ENCODE measurements around the gene GIGYF2.

Gene GIGYF2

DNA sequence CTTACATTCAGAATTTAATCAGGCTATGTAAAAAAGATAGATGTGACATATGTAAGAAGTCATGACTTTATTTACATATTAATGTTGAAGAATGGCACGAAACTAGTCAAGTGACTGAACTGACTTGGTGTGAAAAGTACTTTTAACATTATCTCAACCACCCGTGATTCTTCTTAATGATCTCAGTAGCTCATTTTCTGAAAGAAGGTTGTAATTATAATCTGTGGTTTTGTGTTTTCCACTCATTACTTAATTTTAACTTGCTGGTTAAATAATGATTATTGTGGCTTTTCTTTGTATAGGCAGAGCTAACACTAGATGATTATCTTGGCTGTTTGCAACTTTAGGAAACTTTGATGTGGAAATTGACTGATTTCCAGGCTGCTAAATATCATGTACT lies 60.8 kb downstream of the GIGYF2 start:
- DNase-seq (ENCODE audit: low read depth in 2 of 2): no peak

GRCh38 chr2:232761301-232761907 lies 64.3 kb downstream of the GIGYF2 start:
- peak; percentile 9 to 14 for DNase-seq (ENCODE audit: low read depth in 2 of 2)

DNA sequence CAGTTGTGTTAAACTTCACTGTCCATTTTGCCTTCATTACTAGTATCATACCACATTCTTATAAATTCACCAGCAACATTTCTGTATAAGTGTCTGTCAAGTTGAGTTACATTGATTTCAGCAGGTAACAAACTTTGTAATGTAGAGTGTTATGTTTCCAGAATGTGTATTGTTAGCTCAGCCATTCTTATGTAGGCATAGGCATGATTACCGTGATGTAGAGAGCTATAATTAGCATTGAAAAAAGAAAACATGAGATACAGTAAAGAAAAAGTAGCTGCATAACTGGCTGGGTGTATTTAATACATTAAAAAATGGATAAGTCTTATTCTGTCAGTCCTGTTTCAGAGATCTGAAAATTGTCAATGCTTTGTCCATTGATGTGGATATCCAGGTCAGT lies 70.7 kb downstream of the GIGYF2 start:
- DNase-seq (ENCODE audit: low read depth in 2 of 2): no peak

GRCh38 chr2:232770207-232770606 lies 73.1 kb downstream of the GIGYF2 start:
- DNase-seq (ENCODE audit: low read depth in 2 of 2): no peak

DNA sequence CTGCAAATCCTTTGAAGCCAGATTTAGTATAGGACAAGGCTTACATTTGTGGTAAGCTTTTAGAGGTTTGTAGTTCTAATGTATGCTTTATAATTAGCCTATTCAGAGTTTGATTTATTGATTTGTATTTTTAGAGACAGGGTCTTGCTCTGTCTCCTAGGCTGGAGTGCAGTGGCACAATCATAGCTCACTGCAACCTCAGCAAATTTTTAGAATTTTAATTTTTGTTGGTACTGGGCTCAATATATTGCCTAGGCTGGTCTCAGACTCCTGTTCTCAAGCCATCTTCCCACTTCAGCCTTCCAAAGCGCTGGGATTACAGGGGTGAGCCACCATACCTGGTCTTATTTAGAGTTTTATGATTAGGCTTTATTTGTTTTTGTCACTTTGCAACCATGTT lies 74.7 kb downstream of the GIGYF2 start:
- DNase-seq (ENCODE audit: low read depth in 2 of 2): no peak

DNA sequence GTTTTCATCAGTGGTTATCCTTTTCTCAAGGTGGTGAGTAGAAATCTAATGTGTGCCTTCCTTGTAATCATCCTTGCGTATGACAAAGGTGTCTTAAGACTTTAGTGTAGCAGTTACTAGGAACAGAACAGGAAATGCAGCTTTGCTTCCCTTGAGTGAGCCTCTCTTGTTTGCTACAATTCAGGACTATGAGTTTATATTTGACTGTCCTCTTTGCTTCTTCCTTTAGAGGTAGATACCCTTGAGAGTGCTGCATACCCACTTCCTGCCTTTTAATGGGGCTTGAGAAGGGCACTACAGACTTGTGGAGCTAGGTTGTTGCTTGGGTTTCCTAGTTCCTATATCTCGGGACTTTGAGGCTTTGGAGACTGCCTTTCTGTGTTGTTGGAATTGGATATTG lies 75.4 kb downstream of the GIGYF2 start:
- no peak for DNase-seq (ENCODE audit: low read depth in 2 of 2)

GRCh38 chr2:232773815-232774214 lies 76.7 kb downstream of the GIGYF2 start:
- DNase-seq (ENCODE audit: low read depth in 2 of 2): no peak

DNA sequence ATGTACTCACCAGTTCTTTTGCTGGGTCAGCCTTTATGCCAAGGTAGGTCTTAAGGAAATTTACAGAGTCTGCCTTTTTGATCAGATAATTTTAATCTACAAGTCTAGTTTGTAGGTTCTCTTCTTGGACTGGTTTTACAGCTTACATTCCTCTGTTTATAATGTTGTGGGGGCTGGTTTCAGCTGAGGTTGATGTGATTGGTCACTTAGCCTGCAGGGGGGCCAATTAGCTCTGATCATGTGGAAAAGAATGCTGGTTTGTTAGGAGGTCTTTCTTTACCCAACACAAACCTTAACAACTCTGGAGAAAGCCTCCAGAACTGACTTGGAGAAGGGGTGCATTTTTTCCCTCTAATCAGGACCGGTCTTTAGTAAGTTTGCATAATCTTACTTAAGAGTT lies 79.3 kb downstream of the GIGYF2 start, which contains the start of gene KCNJ13:
Gene KCNJ13, minus strand, starts transcription at position 131 of the 400 bp plus-strand sequence. CDS start 5,203 bp downstream, outside the sequence.
- DNase-seq (ENCODE audit: low read depth in 2 of 2): no peak

DNA sequence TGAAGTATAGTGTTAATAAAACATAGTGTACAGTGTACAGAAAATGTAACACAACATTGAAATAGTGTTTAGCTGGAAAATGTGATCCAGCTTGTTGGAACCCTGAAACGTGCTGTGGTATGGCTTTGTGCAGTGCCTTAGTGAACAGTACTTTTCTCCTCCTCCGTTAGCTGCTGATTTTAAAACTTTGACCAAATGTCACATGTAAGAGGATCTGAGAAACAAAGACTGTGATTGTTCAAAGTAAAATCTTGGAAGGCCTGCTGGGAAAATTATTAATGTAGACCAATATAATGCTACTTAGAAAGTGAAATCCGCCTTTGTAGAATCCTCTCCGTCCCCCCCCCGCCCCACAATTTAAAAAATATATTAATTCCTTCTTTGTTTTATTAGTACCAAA lies 80.1 kb downstream of the GIGYF2 start:
- no peak for DNase-seq (ENCODE audit: low read depth in 2 of 2)

DNA sequence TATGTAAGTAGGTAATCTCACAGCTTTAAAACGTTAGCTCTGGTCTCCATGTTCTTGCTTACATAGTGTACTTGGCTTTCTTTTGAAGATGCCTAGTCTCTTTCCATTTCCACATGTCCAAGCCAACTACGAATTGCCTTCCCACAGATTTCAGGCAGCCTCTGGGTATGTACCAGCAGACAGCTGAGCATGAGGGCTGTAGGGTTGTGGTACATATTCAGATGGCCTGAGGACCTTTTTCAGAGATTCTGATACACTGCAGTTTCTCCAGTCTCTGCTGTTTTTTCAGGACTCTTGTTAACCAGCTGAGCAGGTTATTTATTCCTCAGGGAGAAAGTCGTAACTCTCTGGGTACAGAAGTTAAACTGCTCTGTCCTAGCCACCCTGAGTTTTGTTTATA lies 82.3 kb downstream of the GIGYF2 start:
- DNase-seq (ENCODE audit: low read depth in 2 of 2): no peak

DNA sequence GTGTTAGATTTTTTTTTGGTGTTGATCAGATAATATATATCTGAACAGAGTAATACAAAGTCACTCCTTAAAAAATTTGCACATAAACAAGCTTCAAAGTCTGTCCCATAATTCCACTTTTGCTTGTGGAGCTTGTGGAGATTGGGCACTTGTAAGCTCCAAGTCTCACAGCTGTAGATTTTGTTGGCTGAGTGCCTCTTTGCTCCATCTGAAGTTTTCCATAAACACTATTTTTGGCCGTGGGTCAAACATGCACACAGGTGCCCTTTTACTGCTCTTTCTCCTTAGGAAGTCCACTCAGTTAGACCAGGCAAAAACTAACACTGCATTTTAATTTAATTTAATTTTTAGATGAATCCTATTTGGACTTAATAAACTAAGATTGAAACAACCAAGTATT lies 82.8 kb downstream of the GIGYF2 start:
- no peak for DNase-seq (ENCODE audit: low read depth in 2 of 2)

DNA sequence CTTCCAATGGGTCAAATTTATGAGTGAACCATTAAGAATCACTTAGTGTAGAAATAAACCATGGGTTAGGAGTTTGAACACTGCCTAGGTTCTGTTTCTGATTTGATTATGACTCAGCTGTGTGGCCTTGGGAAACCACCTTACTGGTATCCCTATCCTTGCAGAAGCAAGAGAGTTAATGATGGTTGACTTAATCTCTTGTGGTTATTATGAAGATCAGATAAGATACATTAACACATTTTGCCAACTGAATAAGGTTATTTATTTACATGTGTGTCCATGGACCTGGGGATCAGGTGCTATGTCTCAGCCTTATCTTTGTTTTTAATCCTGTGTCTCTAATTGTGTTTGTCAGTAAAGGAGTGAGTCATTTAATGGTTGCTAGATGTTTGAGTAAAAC lies 84.6 kb downstream of the GIGYF2 start:
- DNase-seq (ENCODE audit: low read depth in 2 of 2): peak in 1 of 2 donors; percentile 19

GRCh38 chr2:232783278-232783677 lies 86.1 kb downstream of the GIGYF2 start:
- DNase-seq (ENCODE audit: low read depth in 2 of 2): no peak

- no peak for DNase-seq (ENCODE audit: low read depth in 2 of 2)
Observed at GRCh38 chr2:232787806-232788205, 90.7 kb downstream of the GIGYF2 start.

- DNase-seq (ENCODE audit: low read depth in 2 of 2): no peak
Observed at GRCh38 chr2:232789082-232789481, 92.0 kb downstream of the GIGYF2 start.

DNA sequence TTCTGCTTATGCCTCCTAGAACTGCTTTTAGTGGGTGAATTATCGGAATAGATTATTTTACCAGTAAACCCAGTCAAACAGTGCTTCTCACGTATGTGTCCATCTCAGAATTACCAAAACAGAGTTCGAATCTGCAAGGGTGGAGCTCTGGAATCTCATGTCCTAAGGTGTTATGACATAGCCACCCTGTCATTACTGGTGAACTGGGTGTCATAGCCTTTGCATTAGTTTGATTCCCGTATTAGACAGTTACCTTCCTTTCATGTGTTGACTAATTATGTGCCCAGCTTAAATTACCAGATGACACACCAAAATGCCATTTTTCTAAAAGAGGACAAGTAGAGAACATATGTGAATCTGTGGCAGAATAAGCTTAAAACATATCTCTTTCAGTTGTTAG lies 94.4 kb downstream of the GIGYF2 start:
- no peak for DNase-seq (ENCODE audit: low read depth in 2 of 2)

GRCh38 chr2:232793271-232793670 lies 96.1 kb downstream of the GIGYF2 start:
- no peak for DNase-seq (ENCODE audit: low read depth in 2 of 2)

GRCh38 chr2:232794981-232795380 lies 97.8 kb downstream of the GIGYF2 start:
- no peak for DNase-seq (ENCODE audit: low read depth in 2 of 2)

- DNase-seq (ENCODE audit: low read depth in 2 of 2): no peak
Observed at GRCh38 chr2:232795920-232796319, 98.8 kb downstream of the GIGYF2 start.

DNA sequence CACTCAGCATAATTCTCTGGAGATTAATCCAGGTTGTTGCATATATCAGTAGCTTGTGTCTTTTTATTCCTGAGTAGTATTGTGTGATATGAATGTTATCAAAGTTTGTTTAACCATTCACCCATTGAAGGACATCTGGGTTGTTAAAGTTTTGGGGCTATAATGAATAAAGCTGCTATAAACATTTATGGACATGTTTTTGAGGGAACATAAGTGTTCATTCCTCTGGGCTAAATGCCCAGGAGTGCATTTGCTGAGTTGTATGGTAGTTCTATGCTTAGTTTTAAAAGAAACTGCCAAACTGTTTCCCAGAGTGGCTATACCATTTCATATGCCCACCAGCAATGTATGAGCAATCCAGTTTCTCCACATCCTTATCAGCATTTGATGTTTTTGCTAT lies 101.1 kb downstream of the GIGYF2 start:
- no peak for DNase-seq (ENCODE audit: low read depth in 2 of 2)

GRCh38 chr2:232800166-232800565 lies 103.0 kb downstream of the GIGYF2 start:
- DNase-seq (ENCODE audit: low read depth in 2 of 2): no peak

GRCh38 chr2:232802091-232802490 lies 105.0 kb downstream of the GIGYF2 start:
- DNase-seq (ENCODE audit: low read depth in 2 of 2): no peak

DNA sequence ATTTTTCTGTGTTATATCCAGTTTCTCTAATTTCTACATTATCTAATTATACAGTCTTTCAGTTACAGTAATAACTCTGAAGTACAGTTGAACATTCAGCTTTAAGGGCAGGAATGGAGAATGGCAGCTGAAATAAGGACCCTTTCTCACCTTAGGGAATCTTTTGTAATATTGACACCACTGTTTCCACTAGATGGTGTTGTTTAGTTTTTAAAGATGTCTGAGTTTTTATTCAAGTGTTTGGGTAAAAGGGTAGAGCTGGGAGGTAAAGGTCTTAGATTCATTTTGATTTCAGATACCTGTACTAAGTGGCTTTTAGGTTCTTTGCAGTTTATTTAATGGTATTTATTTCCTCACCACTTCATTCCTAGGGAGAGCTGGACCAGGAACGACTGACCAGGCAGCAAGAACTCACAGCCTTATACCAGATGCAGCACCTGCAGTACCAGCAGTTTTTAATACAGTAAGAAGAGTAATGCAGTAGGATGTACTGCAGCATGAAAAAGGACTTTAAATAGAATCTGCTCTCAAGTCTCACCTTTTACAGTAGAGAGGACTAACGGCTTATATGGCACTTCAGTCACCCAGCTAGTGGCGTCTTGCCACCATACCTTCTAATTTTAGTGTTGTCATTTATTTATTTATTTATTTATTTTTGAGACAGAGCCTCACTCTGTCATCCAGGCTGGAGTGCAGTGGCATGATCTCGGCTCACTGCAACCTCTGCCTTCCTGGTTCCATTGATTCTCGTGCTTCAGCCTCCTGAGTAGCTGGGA lies 112.4 kb downstream of the GIGYF2 start:
- DNase-seq (ENCODE audit: low read depth in 2 of 2): no peak

GRCh38 chr2:232810444-232810843 lies 113.3 kb downstream of the GIGYF2 start:
- no peak for DNase-seq (ENCODE audit: low read depth in 2 of 2)
